H1 (cell line): ENCODE results near the gene PTPRH. TPM values are rescaled to one million over a fixed set of nuclear protein-coding genes. Genes with fewer than 3 reads are reported as not detected.
"Not testable (repeated sequence)": the region's sequence is repeated elsewhere in the genome, so short reads cannot be mapped to it uniquely, and the experiment has no call there.

Experiments
- CTCF ChIA-PET: fragments of 300-600 bp; sonication (Branson Sonifier 250); formaldehyde crosslinking; loops from one replicate; lab custom pipeline; 2021; ENCODE audit not compliant: partially characterized antibody; lab: Charles Lee
- POLR2A ChIA-PET: fragments of 300-600 bp; sonication (Branson Sonifier 250); formaldehyde crosslinking; loops from one replicate; lab custom pipeline; 2021; ENCODE audit warnings: inconsistent platforms; ENCODE audit not compliant: partially characterized antibody; lab: Charles Lee
- DNase-seq, 2 experiments: peaks; one replicate each; pipeline versions ENCODE4 v3.0.0 to v3.0.0-alpha.2; 2010 to 2022; ENCODE audit warnings: low spot score in 2 of 2, low read depth in 1 of 2, mixed read lengths in 1 of 2
- FAIRE-seq: peaks from 2 replicates; lab custom pipeline; 2011; peaks lifted over from hg19 to GRCh38; lab: Jason Lieb, UNC
- H2AFZ ChIP-seq: 2 replicates; pipeline ENCODE4 v1.8.1; 2012; ENCODE audit warnings: low read length, inconsistent platforms
- H2AK5ac ChIP-seq: 2 replicates; pipeline ENCODE4 v1.6.1; 2013; ENCODE audit warnings: low read depth, low read length
- H2BK120ac ChIP-seq: replicated peaks from 2 replicates; pipeline ENCODE3; 2013; ENCODE audit warnings: low read depth, low read length, inconsistent platforms
- H2BK12ac ChIP-seq: 2 replicates; pipeline ENCODE4 v1.6.1; 2013; ENCODE audit warnings: low read depth, low read length
- H2BK15ac ChIP-seq: 2 replicates; pipeline ENCODE4 v1.6.1; 2013; ENCODE audit warnings: low read length
- H2BK20ac ChIP-seq: 2 replicates; pipeline ENCODE4 v1.6.1; 2013; ENCODE audit warnings: low read length
- H2BK5ac ChIP-seq: 2 replicates; pipeline ENCODE4 v1.6.1; 2013; ENCODE audit warnings: low read depth, low read length
- H3K14ac ChIP-seq: 2 replicates; pipeline ENCODE4 v1.6.1; 2013; ENCODE audit warnings: inconsistent platforms; ENCODE audit not compliant: insufficient read length
- H3K18ac ChIP-seq: 2 replicates; pipeline ENCODE4 v1.6.1; 2013; ENCODE audit warnings: low read length; ENCODE audit errors: extremely low read depth
- H3K23ac ChIP-seq: 2 replicates; pipeline ENCODE4 v1.6.1; 2013; ENCODE audit warnings: inconsistent platforms; ENCODE audit not compliant: insufficient read length
- H3K23me2 ChIP-seq: 2 replicates; pipeline ENCODE4 v1.6.1; 2013; ENCODE audit warnings: low read depth, low read length
- H3K27ac ChIP-seq: 2 replicates; pipeline ENCODE4 v1.6.1; 2011; ENCODE audit warnings: low read depth, low read length, inconsistent platforms
- H3K27me3 ChIP-seq, 4 experiments: replicated peaks in 1 of 4; 1 replicate in 1 of 4; 2 replicates in 3 of 4; pipeline versions ENCODE4 v1.6.1 to v1.8.1; 2011 to 2013; ENCODE audit warnings: low read length in 3 of 4, mild to moderate bottlenecking in 3 of 4, inconsistent platforms in 2 of 4, mixed read lengths in 2 of 4, moderate library complexity in 1 of 4; ENCODE audit not compliant: control insufficient read depth in 3 of 4, insufficient read depth in 3 of 4; ENCODE audit errors: extremely low read depth in 1 of 4
- H3K36me3 ChIP-seq, 4 experiments: 2 replicates each; pipeline versions ENCODE4 v1.6.1 to v1.8.1; 2011 to 2013; ENCODE audit warnings: mild to moderate bottlenecking in 4 of 4, low read length in 3 of 4, moderate library complexity in 2 of 4, control low read depth in 1 of 4, inconsistent platforms in 1 of 4; ENCODE audit not compliant: insufficient read depth in 4 of 4, control insufficient read depth in 2 of 4
- H3K4ac ChIP-seq: replicated peaks from 2 replicates; pipeline ENCODE3; 2013; ENCODE audit warnings: low read length, low read depth, mixed read lengths, inconsistent platforms; ENCODE audit not compliant: insufficient read length
- H3K4me1 ChIP-seq, 4 experiments: replicated peaks in 1 of 4; 1 replicate in 1 of 4; 2 replicates in 3 of 4; pipeline versions ENCODE4 v1.6.1 to v1.8.1; 2011 to 2013; ENCODE audit warnings: low read length in 3 of 4, inconsistent platforms in 2 of 4, mixed read lengths in 1 of 4; ENCODE audit not compliant: insufficient read depth in 4 of 4, control insufficient read depth in 3 of 4
- H3K4me2 ChIP-seq, 2 experiments: 2 replicates each; pipeline versions ENCODE4 v1.6.1 to v1.8.1; 2011 to 2013; ENCODE audit warnings: low read depth in 2 of 2, low read length in 2 of 2, control low read depth in 1 of 2, inconsistent platforms in 1 of 2, mild to moderate bottlenecking in 1 of 2; ENCODE audit not compliant: insufficient read depth in 1 of 2
- H3K4me3 ChIP-seq, 4 experiments: fragments of 200-600, 300-600 bp in 1 of 4; sonication (generic), shearing (Covaris generic), sonication (Bioruptor Twin) in 1 of 4; 2 replicates each; pipeline versions ENCODE4 v1.5.1 to v1.8.1; 2011 to 2016; ENCODE audit warnings: low read length in 4 of 4, low read depth in 3 of 4, control low read depth in 2 of 4, inconsistent platforms in 2 of 4, mild to moderate bottlenecking in 2 of 4, mixed read lengths in 1 of 4, moderate library complexity in 1 of 4; ENCODE audit not compliant: insufficient read depth in 2 of 4; ENCODE audit errors: extremely low read depth in 1 of 4
- H3K56ac ChIP-seq: replicated peaks from 2 replicates; pipeline ENCODE3; 2013; ENCODE audit warnings: low read depth, mild to moderate bottlenecking, mixed read lengths, low read length, inconsistent platforms; ENCODE audit not compliant: insufficient read length
- H3K79me1 ChIP-seq: 2 replicates; pipeline ENCODE4 v1.6.1; 2013; ENCODE audit warnings: low read depth, low read length, control low read depth
- H3K79me2 ChIP-seq, 2 experiments: 2 replicates each; pipeline versions ENCODE4 v1.6.1 to v1.8.1; 2012 to 2013; ENCODE audit warnings: low read length in 2 of 2, mild to moderate bottlenecking in 2 of 2, inconsistent platforms in 1 of 2; ENCODE audit not compliant: insufficient read depth in 2 of 2, control insufficient read depth in 1 of 2
- H3K9ac ChIP-seq, 4 experiments: replicated peaks in 1 of 4; 1 replicate in 1 of 4; 2 replicates in 3 of 4; pipeline versions ENCODE4 v1.6.1 to v1.8.1; 2011 to 2013; ENCODE audit warnings: low read depth in 3 of 4, low read length in 3 of 4, control low read depth in 2 of 4, mild to moderate bottlenecking in 2 of 4, moderate library complexity in 2 of 4, inconsistent platforms in 1 of 4; ENCODE audit errors: extremely low read depth in 1 of 4
- H3K9me3 ChIP-seq, 2 experiments: 2 replicates each; pipeline versions ENCODE4 v1.6.1 to v1.8.1; 2012 to 2013; ENCODE audit warnings: mild to moderate bottlenecking in 2 of 2, moderate library complexity in 2 of 2, control low read depth in 1 of 2, inconsistent platforms in 1 of 2, low read depth in 1 of 2, low read length in 1 of 2, mixed read lengths in 1 of 2; ENCODE audit not compliant: insufficient read depth in 2 of 2
- H4K20me1 ChIP-seq, 2 experiments: replicated peaks in 1 of 2; 2 replicates each; pipeline versions ENCODE3 to v1.8.1; 2011 to 2013; ENCODE audit warnings: inconsistent platforms in 2 of 2, low read length in 2 of 2, mild to moderate bottlenecking in 1 of 2; ENCODE audit not compliant: insufficient read depth in 2 of 2, control insufficient read depth in 1 of 2
- H4K5ac ChIP-seq: 2 replicates; pipeline ENCODE4 v1.6.1; 2013; ENCODE audit warnings: low read length, low read depth, mixed read lengths, inconsistent platforms; ENCODE audit not compliant: insufficient read length
- H4K8ac ChIP-seq: 2 replicates; pipeline ENCODE4 v1.8.0; 2013; ENCODE audit warnings: mild to moderate bottlenecking, moderate library complexity, low read length, inconsistent platforms; ENCODE audit not compliant: insufficient read depth; ENCODE audit errors: extremely low read depth
- H4K91ac ChIP-seq: replicated peaks from 2 replicates; pipeline ENCODE3; 2013; ENCODE audit warnings: low read length, mixed read lengths, inconsistent platforms; ENCODE audit not compliant: insufficient read length
- WGBS, 2 experiments: shearing (Covaris generic) in 1 of 2; methylation state at CpG; one replicate each; pipeline versions ENCODE4 v1.1.6 to v1.1.7; 2013 to 2015; ENCODE audit warnings: low lambda C conversion rate in 2 of 2, mixed read lengths in 2 of 2, inconsistent platforms in 1 of 2, low coverage in 1 of 2, missing lambda C conversion rate in 1 of 2; ENCODE audit not compliant: insufficient replicate concordance in 2 of 2, insufficient coverage in 1 of 2, insufficient read length in 1 of 2; ENCODE audit errors: extremely low coverage in 1 of 2, missing lambda C conversion rate in 1 of 2; 5-methylcytosine and 5-hydroxymethylcytosine counted together
- polyA plus RNA-seq, 7 experiments: library from polyadenylated mRNA; depleted of rRNA in 3 of 7; stranded (reverse) in 5 of 7; unstranded in 2 of 7; fragments of >200 nt in 5 of 7; fragments of 200-250 nt in 2 of 7; gene quantifications; 1 replicate in 5 of 7; 2 replicates in 1 of 7; 4 replicates in 1 of 7; pipeline versions ENCODE4 v1.2.1 to v1.2.3, GENCODE V29; 2011 to 2013; ENCODE audit warnings: missing spikeins in 2 of 7, mixed read lengths in 2 of 7
- total RNA-seq: library from RNA; stranded (reverse); fragmentation: NEBNext Ultra II Directional; extraction: Animal tissue kit (Norgen Biotek cat#: 25700); gene quantifications from 2 replicates; pipeline ENCODE4 v1.2.1, GENCODE V29; 2021

The PTPRH gene
- total and polyA plus RNA-seq, 2 of the 8 experiments (the other 6 are each of a cell fraction or from before 2014, with no cell fraction given): 0.30 to 0.39 TPM

DNA sequence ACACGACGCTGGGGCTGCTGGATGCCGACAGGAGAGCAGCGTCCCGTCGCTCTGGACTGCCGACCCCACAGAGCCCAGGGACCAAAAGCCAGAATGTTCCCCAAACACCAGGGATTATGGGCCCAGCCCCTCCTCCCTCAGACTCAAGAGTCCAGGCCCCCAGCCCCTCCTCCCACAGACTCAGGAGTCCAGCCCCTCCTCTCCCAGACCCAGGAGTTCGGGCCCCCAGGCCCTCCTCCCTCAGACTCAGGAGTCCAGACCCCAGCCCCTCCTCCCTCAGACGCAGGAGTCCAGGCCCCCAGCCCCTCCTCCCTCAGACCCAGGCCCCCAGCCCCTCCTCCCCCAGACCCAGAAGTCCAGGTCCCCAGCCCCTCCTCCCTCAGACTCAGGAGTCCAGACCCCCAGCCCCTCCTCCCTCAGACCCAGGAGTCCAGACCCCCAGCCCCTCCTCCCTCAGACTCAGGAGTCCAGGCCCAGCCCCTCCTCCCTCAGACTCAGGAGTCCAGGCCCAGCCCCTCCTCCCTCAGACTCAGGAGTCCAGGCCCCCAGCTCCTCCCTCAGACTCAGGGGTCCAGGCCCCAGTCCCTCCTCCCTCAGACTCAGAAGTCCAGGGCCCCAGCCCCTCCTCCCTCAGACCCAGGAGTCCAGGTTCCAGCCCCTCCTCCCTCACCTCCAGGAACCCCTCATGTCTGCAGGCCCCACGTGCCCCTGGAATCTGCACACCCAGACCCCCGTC lies 15.5 kb upstream of the PTPRH start:
- 94% methylated on average over 9 of the region's 11 CpGs; no CpG with 5 or more reads in 1 of the 2 experiments for WGBS, 2 experiments
- H3K9me3 ChIP-seq, H3K14ac ChIP-seq, H3K56ac ChIP-seq, H3K23ac ChIP-seq, H3K36me3 ChIP-seq, DNase-seq, H4K91ac ChIP-seq, H3K79me2 ChIP-seq, H4K5ac ChIP-seq, H3K4ac ChIP-seq, H2AK5ac ChIP-seq, H2BK20ac ChIP-seq, H3K18ac ChIP-seq, H3K27me3 ChIP-seq, H3K4me2 ChIP-seq, H2BK5ac ChIP-seq, H2BK15ac ChIP-seq, H3K27ac ChIP-seq, H3K9ac ChIP-seq, CTCF ChIA-PET, FAIRE-seq, H2AFZ ChIP-seq, H2BK12ac ChIP-seq, H3K4me1 ChIP-seq, H3K23me2 ChIP-seq, H3K4me3 ChIP-seq, H2BK120ac ChIP-seq, H3K79me1 ChIP-seq: not testable (repeated sequence)
- peaks cover 3 to 13% of the 10 kb centered on the region in 2 experiments for H4K20me1 ChIP-seq
- POLR2A ChIA-PET: interaction anchor here (1.3 kb wide), 1 partner anchor 35 kb away, joined by 3 read pairs; no protein-coding TSS in a partner anchor
- H4K8ac ChIP-seq: 0 out of 2 replicates have a peak overlapping the region, but pooled peaks have one; percentile 35
